Measurements from ENCODE around the gene SMC6.

The SMC6 gene, protein sequence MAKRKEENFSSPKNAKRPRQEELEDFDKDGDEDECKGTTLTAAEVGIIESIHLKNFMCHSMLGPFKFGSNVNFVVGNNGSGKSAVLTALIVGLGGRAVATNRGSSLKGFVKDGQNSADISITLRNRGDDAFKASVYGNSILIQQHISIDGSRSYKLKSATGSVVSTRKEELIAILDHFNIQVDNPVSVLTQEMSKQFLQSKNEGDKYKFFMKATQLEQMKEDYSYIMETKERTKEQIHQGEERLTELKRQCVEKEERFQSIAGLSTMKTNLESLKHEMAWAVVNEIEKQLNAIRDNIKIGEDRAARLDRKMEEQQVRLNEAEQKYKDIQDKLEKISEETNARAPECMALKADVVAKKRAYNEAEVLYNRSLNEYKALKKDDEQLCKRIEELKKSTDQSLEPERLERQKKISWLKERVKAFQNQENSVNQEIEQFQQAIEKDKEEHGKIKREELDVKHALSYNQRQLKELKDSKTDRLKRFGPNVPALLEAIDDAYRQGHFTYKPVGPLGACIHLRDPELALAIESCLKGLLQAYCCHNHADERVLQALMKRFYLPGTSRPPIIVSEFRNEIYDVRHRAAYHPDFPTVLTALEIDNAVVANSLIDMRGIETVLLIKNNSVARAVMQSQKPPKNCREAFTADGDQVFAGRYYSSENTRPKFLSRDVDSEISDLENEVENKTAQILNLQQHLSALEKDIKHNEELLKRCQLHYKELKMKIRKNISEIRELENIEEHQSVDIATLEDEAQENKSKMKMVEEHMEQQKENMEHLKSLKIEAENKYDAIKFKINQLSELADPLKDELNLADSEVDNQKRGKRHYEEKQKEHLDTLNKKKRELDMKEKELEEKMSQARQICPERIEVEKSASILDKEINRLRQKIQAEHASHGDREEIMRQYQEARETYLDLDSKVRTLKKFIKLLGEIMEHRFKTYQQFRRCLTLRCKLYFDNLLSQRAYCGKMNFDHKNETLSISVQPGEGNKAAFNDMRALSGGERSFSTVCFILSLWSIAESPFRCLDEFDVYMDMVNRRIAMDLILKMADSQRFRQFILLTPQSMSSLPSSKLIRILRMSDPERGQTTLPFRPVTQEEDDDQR

DNA sequence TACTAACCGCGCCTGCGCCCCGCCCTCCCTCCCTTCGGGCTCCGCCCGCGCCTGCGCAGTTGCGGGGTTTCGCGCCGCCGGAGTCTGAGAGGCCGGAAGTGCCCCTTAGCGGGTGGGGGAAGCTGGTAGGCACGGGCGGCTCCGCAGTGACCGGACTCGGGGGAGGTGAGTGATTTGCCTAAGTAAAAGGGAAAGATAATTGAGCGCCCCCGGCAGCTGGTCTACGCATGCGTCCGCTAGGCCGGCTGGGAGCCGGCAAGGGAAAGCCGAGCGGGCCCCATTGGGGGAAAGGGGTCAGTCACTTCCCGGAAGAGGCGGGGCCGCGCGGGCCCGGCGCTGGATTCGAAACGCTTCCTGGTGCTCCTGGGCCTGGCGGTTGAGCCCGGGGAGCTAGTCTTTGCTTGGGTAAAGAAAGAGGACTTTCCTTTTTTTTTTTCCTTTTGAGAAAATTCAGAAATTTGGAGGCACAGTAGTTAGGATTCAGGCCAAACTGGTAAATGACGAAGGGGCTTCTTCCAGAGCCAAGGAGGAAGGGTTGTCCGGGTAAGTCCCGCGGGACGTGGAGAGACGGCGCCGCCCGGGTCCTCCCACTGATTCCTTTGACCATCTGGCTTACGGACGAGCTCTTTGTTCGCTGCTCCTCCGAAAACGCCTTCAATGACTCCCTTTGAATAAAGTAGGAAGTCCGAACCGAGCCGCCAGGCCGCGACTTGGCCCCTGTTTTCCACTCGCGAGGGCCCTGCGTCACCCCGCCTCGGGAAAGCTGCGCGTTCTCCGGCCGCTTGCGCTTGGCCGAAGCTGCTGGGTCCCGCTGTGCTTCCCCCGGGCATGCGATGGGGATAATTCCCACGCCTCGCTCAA, at the start of gene SMC6, which contains the start of gene GEN1:
Gene SMC6 (minus strand): TSS at position 8 of the 861 bp plus-strand sequence. CDS start 7,864 bp downstream, outside the sequence.
Gene GEN1 (plus strand): TSS at position 336 of the 861 bp plus-strand sequence. CDS start 5,806 bp downstream, outside the sequence.
- peak; percentile 88 for DNase-seq

DNA sequence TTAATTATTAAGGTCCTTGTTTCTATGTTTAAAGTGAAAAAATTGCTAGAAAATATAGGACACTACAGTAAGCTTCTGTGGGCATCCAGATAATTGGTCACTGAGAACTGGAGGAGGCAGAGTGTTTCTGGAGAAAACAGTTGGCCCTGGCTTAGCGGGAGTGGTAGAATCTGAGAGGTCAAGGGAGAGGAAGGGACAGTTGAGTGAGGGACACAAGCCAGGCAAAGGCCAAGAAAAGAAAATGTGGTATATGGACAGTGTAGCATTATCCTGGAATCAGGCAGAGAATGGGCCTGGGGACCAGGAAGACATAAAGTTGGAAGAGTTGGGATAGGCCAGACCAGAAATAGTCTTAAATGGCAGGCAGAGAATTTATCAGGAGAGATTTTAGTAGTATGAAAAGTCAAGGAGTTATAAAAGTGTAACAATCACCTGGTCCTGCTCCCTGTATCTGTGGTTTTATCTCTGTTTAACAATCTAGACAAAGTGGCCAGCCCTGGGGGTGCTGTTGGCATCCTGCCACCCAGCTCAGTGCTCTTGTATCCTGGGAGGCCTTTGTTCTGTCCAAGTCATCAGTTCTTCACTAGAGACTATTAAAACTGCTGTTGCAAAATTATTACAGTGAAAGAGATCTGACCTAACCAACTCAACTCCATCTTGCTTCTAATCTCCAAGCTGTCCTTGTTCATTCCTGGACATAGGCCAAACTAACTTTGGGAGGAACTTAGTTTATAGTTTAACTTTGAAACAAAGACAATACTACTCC, 47.3 kb upstream of the SMC6 start:
- DNase-seq: no peak

DNA sequence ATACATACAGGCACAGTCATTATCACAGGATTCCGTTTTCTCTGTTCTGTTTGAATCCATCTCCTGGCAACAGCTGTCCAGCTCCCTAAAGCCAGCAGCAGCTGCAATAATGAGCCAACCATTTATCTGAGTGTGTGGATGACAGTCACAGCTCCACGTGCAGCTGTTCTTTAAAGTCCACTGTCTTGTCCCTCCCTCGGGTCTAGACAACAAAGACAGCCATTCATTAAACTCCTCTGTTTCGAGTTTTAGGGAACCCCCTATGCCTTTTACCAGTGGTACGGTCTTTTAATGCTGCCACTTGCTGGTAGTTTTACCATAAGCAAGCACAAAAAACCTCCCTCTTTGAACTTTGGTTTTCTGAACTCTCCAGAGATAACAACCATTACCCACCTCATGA, 46.6 kb upstream of the SMC6 start:
- no peak for DNase-seq

DNA sequence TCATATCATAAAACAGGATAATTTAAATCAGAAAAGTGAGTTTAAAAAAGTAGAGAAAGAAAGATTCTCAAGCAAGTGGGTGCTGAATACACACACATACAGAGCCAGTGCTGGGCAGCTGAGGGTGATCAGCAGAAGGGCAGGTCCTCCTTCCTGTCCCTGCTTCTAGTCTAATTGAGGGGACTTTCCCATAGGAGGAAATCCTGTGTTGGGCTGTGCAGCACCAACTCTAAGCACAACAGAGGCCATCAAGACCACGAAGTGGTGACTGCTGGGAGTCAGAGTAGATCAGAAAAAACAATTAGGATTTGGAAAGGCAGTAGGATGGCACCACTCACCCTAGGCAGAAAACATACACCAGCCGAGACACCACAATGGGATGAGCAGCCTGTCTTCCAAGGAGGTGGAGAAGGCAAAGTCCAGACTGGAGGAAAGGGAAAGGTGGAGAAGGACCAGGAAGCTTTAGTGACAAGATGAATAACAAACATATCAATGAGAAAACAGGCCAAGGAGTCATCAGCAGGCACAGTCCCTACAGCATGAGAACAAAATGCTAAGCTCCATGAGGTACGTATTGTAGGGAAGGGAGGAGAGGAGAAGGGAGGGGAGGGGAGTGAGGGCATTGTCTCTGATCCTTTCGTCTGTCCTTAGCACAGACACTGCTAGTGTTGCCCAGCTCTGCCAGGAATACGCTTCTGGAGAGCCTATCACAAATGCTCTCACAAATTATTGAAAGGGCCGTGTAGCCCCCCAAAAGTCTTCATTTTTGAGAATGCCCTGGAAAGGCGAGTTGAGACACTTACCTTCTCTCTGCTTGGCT, 45.9 kb upstream of the SMC6 start:
- DNase-seq: no peak

DNA sequence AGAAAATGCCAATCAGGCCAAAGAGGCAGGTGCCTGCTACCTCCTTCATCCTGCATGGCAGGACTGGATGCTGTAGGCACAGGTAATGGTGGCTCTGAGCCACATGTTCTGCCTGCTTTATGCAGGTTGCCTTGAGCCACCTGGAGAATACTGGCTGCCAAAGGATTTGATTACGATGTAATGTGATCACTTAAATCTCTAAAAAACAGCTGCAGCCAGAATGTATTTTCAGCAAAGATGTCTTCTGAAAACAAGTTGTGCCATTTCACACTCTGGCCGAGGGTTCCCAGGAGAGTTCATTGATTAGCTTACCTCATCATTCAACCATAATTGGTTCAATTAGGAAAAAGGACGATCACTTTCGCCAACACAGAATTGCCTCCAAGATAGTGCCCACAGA, 44.7 kb upstream of the SMC6 start:
- DNase-seq: no peak

DNA sequence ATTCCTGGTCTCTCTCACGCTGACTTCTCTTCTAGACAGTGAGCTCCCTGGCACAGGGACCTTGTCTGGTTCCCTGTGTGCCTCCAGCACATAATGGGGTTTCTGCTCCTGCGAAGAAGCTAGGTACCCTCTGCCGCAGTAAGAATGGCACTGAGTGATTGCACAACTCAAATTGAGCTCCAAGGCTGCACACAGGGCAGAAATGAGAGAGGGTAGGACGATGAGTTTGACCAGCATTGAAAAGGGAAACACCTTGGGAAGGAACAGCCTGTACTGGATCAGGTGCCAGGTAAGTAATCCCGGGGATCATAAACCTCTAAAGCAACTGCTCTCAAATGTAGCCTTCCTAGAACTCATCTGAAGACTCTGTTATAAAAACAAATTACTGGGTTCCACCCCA, 41.7 kb upstream of the SMC6 start:
- no peak for DNase-seq

DNA sequence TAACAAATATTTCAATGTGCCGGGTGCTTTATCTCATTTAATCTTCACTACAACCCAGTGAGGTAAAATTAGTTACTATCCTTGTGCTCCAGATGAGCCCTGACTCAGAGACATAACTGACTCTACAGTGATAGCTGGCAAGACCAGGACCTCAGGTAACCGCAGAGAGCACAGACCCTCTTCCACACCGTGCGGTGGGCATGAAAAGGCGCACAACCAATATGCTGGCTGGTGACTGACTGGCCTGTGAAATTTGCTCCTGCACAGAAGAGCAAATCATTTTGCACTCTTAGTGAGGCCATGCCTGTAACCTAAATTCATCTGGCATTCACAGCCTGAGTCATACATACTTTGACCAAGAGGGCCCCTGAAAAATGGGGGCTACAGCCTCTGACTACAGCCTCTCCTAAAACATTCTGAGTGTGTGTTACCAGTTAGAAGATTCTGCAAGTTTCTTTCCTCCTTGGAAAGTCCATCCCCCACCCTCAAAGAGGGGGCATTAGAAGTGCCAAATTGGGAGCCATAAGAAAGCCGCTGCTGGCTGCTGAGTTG, 40.3 kb upstream of the SMC6 start:
- no peak for DNase-seq

DNA sequence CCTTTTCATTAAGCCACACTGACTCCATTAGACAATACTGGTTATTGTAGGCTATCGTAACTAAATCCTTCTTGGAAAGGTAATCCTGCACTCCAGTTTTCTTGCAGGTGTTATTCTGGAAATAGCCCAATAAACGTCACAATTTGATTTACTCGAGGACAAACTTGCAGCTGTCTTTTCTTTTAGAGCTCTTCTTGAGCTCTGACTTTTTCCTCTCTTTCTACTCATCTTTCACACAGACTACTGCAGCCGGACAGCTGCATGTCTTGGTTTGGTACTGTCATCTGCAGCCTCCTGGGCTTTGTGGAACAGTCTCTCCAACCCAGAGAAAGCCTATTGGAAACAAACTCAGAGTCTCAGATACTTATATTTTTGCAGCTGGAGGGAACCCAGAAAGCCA, 39.7 kb upstream of the SMC6 start:
- DNase-seq: no peak

DNA sequence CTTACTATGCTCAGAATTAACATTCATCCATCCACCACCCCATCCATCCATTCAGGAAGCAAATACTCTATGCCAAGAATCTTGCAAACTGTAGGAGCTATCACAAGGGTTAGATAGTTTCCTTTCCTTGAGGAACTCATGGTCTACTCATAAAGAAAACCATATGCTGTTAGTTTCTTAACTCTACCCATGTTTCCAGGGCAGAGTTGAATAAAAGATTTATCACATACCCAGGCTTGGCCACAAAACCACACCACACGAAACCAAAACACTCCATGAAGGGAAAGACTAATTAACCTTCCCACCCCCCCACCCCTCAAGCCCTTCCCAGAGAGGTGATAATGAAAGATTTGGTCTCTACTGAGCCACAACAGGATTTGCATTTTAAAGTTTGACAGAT, 38.9 kb upstream of the SMC6 start:
- no peak for DNase-seq

DNA sequence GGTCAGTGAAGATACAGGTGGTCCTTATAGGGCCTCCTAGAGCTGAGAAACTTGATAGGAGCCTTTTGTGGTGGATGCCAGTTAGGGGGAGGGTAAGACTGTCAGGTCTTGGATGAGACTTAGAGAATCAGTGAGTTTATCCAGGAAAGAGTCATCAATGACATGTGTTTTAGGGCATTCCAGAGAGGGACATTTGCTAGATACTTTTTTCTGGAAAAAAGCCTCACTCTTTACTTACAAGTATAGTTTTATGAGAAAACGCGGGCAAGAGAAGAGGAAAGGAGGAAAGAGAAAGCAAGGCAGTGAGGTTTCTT, 38.2 kb upstream of the SMC6 start:
- no peak for DNase-seq

DNA sequence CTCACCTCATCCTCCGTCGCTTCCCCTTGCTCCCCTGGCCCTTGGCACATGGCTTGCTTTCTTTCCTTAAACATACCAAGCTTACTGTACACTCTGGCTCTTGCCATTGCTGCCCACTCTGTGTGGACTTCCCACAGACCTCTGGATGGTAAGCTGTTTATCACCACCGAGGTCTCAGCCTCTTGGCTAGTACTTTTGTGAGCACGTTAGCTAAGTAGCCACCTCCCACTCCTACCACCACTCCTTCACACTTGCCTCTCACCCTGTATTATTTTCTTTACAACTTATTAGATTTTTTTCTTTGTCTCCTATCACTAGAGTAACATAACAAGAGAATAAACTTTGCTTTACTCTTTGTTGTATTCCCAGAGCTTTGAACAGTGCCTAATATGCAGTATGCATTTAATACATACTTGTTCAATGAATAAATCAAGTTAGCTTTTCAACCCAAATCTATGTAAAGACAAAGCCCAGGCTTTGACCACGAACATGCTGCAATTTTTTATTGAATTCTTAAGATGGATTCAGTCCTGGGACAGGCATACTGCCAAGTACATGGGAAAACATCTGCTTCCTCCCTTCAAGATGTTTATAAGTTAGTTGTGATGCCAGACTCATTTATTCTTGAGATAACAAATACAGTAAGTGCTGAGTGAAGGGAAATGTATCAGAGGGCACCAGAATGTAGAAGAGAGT, 37.7 kb upstream of the SMC6 start:
- no peak for DNase-seq

DNA sequence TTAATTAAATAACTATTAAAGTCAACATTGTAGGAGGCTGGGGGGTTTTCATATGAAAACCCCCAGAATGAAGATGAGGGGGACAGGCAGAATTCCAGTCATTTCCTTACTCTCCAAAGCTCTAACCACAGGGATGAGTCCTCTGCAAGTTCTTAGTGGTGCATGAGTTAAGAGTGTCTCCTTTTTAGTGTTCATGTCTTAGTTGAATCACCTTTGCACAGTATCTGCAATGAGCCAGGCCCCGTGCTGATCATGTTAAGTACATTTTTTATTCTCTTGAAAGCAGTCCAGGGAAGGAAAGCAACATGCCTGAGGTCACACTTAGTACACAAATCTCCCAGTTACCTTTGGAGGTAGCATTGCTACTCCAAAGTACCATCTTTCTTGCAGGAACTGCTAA, 36.9 kb upstream of the SMC6 start:
- DNase-seq: no peak

DNA sequence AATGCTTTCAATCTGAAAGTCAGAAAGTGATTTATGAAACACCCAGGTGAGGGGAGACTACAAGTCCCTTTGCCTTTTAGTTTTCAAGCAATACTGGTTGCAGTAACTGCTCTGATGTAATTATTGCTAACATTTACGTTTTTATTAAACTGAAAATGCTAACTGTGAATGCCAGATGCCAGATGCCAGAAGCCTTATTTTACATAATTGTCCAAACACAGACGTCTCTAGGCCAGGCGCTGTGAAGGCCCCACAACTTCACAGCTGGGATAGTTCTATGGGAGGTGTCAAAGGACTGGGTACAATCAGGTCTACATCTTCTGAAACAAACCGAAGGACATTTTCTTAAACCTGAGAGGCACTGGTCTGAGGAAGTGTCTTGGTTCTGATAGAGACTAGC, 35.2 kb upstream of the SMC6 start:
- DNase-seq: no peak

DNA sequence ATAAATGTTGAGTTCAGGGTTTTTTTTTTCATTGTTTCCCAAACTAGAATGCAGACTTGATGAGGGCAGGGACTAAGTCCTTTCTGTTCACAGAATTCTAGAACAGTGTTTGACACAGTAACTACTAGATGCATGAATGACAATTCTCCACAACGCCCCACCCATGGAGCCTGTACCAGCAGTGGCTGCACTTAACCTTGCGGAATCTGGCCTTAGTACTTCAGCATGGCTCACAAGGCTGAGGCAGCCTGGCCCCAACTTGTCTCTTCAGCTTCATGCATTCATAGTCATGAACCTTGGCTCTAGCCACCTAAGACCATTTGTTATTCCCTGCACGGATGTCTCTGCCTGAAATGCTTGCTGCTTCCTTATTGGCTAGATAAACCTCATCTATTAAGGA, 33.1 kb upstream of the SMC6 start:
- no peak for DNase-seq

DNA sequence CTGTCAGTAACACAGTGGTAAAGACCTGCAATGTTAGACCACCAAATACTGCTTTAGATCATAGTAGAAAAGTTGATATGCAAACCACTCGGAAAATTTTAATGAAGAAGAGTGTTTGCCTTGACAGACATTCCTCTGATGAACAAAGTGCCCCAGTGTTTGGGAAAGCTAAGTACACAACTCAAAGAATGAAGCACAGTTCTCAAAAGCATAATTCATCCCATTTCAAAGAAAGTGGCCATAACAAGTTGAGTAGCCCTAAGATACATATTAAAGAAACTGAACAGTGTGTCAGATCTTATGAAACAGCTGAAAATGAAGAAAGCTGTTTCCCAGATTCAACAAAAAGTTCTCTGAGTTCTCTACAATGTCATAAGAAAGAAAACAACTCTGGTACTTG, 27.9 kb upstream of the SMC6 start:
- no peak for DNase-seq

DNA sequence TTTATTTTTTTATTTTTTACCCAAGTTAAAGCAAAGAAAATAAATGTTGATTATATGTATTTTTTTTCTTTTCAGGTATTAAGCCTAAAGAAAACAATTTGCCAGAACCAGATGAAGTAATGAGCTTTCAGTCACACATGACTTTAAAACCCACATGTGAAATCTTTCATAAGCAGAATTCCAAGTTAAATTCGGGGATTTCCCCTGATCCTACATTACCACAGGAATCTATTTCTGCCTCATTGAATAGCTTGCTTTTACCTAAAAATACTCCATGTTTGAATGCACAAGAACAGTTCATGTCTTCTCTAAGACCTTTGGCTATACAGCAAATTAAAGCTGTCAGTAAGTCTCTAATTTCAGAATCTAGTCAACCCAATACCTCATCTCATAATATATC, 26.9 kb upstream of the SMC6 start:
- DNase-seq: no peak

DNA sequence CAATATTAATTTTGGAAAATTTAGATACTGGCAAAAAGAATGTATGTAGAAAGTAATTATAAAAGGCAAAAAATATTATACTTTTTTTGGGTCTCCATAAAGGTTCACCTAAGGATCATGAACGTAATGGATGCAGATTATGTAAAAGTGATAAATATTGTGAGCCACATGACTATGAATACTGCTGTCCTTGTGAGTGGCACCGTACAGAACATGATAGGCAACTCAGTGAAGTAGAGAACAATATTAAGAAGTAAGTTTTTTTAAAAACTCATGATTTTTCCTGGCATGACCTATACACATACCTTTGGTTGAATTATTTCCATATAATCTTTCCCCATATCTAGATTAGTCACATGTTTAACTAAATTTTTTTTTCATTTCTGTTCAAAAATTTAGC, 18.9 kb upstream of the SMC6 start:
- DNase-seq: no peak

DNA sequence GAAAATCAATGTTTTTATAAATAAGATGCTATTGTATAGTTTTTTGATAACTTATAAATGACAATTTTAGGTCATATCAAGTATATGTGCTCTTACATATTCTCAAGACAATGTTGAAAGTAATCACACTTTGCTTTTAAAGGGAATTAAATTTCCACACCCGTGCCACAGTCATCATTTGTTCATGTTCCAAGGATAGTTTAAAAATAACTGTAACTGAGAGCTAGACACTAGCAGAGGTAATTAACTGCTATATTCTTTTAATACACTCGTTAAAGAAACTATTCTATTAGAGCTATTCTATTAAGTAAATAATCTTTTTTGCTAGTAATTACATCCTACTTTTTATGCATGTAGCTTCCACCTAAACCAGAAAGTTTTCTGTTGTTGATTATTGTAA, 18.3 kb upstream of the SMC6 start:
- DNase-seq: no peak

DNA sequence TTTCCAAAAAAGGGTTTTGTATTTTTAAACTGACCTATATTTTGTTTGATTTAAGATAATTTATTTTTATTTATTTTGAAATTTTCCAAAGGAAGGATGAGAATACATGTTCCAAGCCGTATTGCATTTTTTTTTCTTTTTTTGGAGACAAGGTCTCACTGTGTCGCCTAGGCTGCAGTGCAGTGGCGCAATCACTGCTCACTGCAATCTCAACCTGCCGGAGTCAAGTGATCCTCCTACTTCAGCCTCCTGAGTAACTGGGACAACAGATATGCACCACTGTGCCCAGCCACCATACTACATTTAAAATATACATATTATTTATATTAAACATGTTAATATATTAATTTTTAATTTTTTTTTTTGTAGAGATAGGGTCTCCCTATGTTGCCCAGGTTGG, 15.3 kb upstream of the SMC6 start:
- no peak for DNase-seq

DNA sequence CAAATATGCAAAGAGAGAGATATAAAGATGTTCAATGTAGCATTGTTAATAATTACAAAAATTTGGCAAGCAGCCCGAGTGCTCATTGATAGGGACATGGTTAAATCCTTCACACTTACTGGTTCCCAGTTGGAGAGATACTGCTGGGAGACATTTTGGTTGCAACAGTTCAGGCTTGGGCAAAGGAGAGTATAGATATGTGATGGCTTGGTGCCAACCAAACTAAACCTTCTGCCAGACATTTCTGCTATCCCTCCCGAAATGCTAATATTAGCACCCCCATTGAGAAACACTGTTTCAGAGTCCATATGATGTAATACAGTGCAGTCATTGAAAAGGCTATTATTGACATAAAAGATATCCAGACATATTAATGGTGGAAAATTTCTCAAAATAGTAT, 11.8 kb upstream of the SMC6 start:
- no peak for DNase-seq

Data from activated effector memory CD4-positive, alpha-beta T cell treated with Interleukin-2 at 50 U/mL for 16 hours (primary cell).